GM12892 (cell line): ENCODE measurements around the gene SYNJ2.

Source experiments
- DNase-seq: peaks from one replicate; pipeline ENCODE4 v3.0.0; 2011; ENCODE audit not compliant: insufficient read length
- FAIRE-seq: peaks from 2 replicates; lab custom pipeline; 2011; peaks lifted over from hg19 to GRCh38; lab: Jason Lieb, UNC
- POLR2A ChIP-seq: IDR thresholded peaks from 2 replicates; pipeline ENCODE4 v1.6.1; 2011; ENCODE audit warnings: low read depth, low read length, control low read depth
- POLR2AphosphoS5 ChIP-seq: IDR thresholded peaks from 2 replicates; pipeline ENCODE4 v1.6.1; 2011; ENCODE audit warnings: low read depth, low read length, control low read depth
- TAF1 ChIP-seq: IDR thresholded peaks from 2 replicates; pipeline ENCODE4 v1.6.1; 2011; ENCODE audit warnings: low read depth, mild to moderate bottlenecking, control low read depth, low read length, borderline replicate concordance

SYNJ2 gene

GRCh38 chr6:158044525-158044888 lies 62.8 kb downstream of the SYNJ2 start:
- DNase-seq (no peak), FAIRE-seq (no peak)
- TF ChIP-seq TAF1 = no peak
- no peak for TF ChIP-seq POLR2A
- TF ChIP-seq POLR2AphosphoS5 = no peak

- TF ChIP-seq TAF1 (no peak), POLR2AphosphoS5 (no peak), POLR2A (no peak)
- peak; percentile 30 for FAIRE-seq
- DNase-seq = no peak
These were observed 64.8 kb downstream of the SYNJ2 start for GRCh38 chr6:158046201-158047126.

- no peak for FAIRE-seq
These were observed 65.5 kb downstream of the SYNJ2 start for GRCh38 chr6:158047127-158047518.

GRCh38 chr6:158047563-158048323 lies 66.1 kb downstream of the SYNJ2 start:
- TF ChIP-seq TAF1 = no peak
- FAIRE-seq = no peak

More at GRCh38 chr6:158047127-158047518, 65.5 kb downstream of the SYNJ2 start:
- DNase-seq = no peak
- TF ChIP-seq POLR2AphosphoS5 (no peak), POLR2A (no peak), TAF1 (no peak)

GRCh38 chr6:158048589-158048988 lies 66.9 kb downstream of the SYNJ2 start:
- TF ChIP-seq TAF1 (no peak), POLR2A (no peak), POLR2AphosphoS5 (no peak)
- no peak for FAIRE-seq
- DNase-seq = no peak

More at GRCh38 chr6:158047563-158048323, 66.1 kb downstream of the SYNJ2 start:
- DNase-seq = no peak

- FAIRE-seq = no peak
- no peak for TF ChIP-seq TAF1
- no peak for DNase-seq
These were observed 67.7 kb downstream of the SYNJ2 start for GRCh38 chr6:158049055-158050028.

- DNase-seq (no peak), FAIRE-seq (no peak)
- no peak for TF ChIP-seq POLR2A
- TF ChIP-seq POLR2AphosphoS5 = no peak
- TF ChIP-seq TAF1 = no peak
These were observed 68.6 kb downstream of the SYNJ2 start for GRCh38 chr6:158050107-158050735.

GRCh38 chr6:158050955-158051354 lies 69.3 kb downstream of the SYNJ2 start:
- FAIRE-seq (no peak), DNase-seq (no peak)
- TF ChIP-seq POLR2AphosphoS5 (no peak), TAF1 (no peak), POLR2A (no peak)

GRCh38 chr6:158051968-158052367 lies 70.3 kb downstream of the SYNJ2 start:
- no peak for DNase-seq
- TF ChIP-seq POLR2AphosphoS5 (no peak), TAF1 (no peak), POLR2A (no peak)
- FAIRE-seq = no peak
